HEK293 (cell line): ENCODE results near the gene DDIT4L.

Experiments used
- CTCF ChIA-PET: fragments of 350-600 bp; formaldehyde crosslinking; extraction: SDS; loops from one replicate; lab custom pipeline; 2021; ENCODE audit warnings: antibody characterized with exemption; lab: Yijun Ruan, JAX
- POLR2A ChIA-PET: fragments of 300-600 bp; formaldehyde crosslinking; extraction: SDS; loops from one replicate; lab custom pipeline; 2020; ENCODE audit warnings: antibody characterized with exemption, inconsistent platforms; lab: Yijun Ruan, JAX
- H3K27ac ChIP-seq: fragments of 200-500 bp; sonication (Bioruptor generic); 2 replicates; pipeline ENCODE4 v1.5.1; 2014; ENCODE audit warnings: low read depth, low read length, control low read depth, inconsistent platforms; ENCODE audit errors: extremely low read depth
- H3K36me3 ChIP-seq, 2 experiments: fragments of 200-500 bp in 1 of 2; sonication (Bioruptor generic) in 1 of 2; 1 replicate in 1 of 2; 2 replicates in 1 of 2; pipeline ENCODE4 v1.5.1; 2014 to 2017; ENCODE audit warnings: inconsistent platforms in 2 of 2, low read length in 2 of 2; ENCODE audit not compliant: control insufficient read depth in 2 of 2, insufficient read depth in 1 of 2
- H3K4me1 ChIP-seq: fragments of 200-500 bp; sonication (Bioruptor generic); 2 replicates; pipeline ENCODE4 v1.5.1; 2014; ENCODE audit warnings: mild to moderate bottlenecking, low read length, inconsistent platforms; ENCODE audit not compliant: control insufficient read depth, insufficient read depth
- H3K4me3 ChIP-seq: 2 replicates; pipeline ENCODE4 v1.5.1; 2011; ENCODE audit warnings: low read depth, mild to moderate bottlenecking, control low read depth, low read length, moderate library complexity
- H3K9me3 ChIP-seq: fragments of 200-500 bp; sonication (Bioruptor generic); 2 replicates; pipeline ENCODE4 v1.5.1; 2014; ENCODE audit warnings: low read depth, low read length, inconsistent platforms; ENCODE audit not compliant: control insufficient read depth, insufficient read depth
- HOXD13 ChIP-seq: sonication (generic); formaldehyde crosslinking; IDR thresholded peaks from 2 replicates; pipeline ENCODE4 v1.8.0; 2022; ENCODE audit warnings: missing genetic modification reagents, borderline replicate concordance
- KLF17 ChIP-seq: fragments of 450-650 bp; formaldehyde crosslinking; IDR thresholded peaks from 2 replicates; pipeline ENCODE4 v1.5.1; 2016; ENCODE audit warnings: missing biosample characterization, missing genetic modification characterization
- ZNF112 ChIP-seq: fragments of 450-650 bp; formaldehyde crosslinking; IDR thresholded peaks from 2 replicates; pipeline ENCODE4 v1.5.0; 2017; ENCODE audit warnings: missing biosample characterization, missing genetic modification characterization
- ZNF354C ChIP-seq: fragments of 450-650 bp; formaldehyde crosslinking; IDR thresholded peaks from 2 replicates; pipeline ENCODE4 v1.5.1; 2016; ENCODE audit warnings: missing biosample characterization, missing genetic modification characterization, low read depth, borderline replicate concordance
- ZNF362 ChIP-seq: fragments of 450-650 bp; formaldehyde crosslinking; IDR thresholded peaks from 2 replicates; pipeline ENCODE4 v1.5.1; 2016; ENCODE audit warnings: missing biosample characterization, missing genetic modification characterization
- ZNF433 ChIP-seq: fragments of 450-650 bp; formaldehyde crosslinking; IDR thresholded peaks from 2 replicates; pipeline ENCODE4 v1.5.1; 2016; ENCODE audit warnings: missing biosample characterization, missing genetic modification characterization, low read depth
- ZNF521 ChIP-seq: fragments of 450-650 bp; formaldehyde crosslinking; IDR thresholded peaks from 2 replicates; pipeline ENCODE4 v1.5.1; 2017; ENCODE audit warnings: missing biosample characterization, mild to moderate bottlenecking, missing genetic modification characterization
- ZNF792 ChIP-seq: fragments of 450-650 bp; formaldehyde crosslinking; IDR thresholded peaks from 2 replicates; pipeline ENCODE4 v1.5.1; 2016; ENCODE audit warnings: missing biosample characterization, missing genetic modification characterization
- ZSCAN16 ChIP-seq: fragments of 450-650 bp; formaldehyde crosslinking; IDR thresholded peaks from 2 replicates; pipeline ENCODE4 v1.5.1; 2016; ENCODE audit warnings: missing biosample characterization, missing genetic modification characterization
- TF ChIP-seq, protein P1 (sequence below): fragments of 450-650 bp; formaldehyde crosslinking; conservative IDR thresholded peaks from 2 replicates; pipeline ENCODE4 v1.5.1; 2016; ENCODE audit warnings: low read depth, missing biosample characterization, missing genetic modification characterization
- TF ChIP-seq, protein P2 (sequence below): fragments of 450-650 bp; formaldehyde crosslinking; IDR thresholded peaks from 2 replicates; pipeline ENCODE4 v1.5.1; 2016; ENCODE audit warnings: missing biosample characterization, missing genetic modification characterization

DDIT4L gene

DNA sequence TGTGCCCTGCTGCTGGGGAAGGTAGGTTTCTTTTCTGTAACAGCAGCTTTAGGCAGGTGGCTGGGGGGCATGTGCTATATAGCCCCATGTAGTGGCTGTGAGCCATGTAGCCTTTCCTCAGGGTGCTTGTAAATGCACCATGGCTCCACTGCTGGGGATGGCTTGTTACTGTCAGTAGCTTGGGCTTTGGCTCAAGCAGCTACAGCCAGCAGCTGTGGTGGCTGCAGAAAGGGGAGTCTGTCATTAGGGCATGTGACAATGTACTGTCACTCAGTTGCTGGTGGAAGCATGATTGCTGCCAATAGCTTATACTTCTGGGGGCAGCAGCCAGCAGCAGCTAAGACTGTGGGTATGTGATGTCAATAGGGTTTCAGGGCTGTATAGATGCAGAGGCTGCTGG is 33.9 kb upstream of the DDIT4L start:
- Histone ChIP-seq H3K4me3 (no peak overlapping the region), H3K36me3 (no peaks in the 10 kb centered on the region), H3K9me3 (no peaks in the 10 kb centered on the region), H3K27ac (no peak overlapping the region), H3K4me1 (no peaks in the 10 kb centered on the region)
- ChIA-PET POLR2A (no interaction called here), CTCF (no interaction called here)
- no peak for TF ChIP-seq HOXD13
- TF ChIP-seq ZNF112 (tag by site-specific recombination) = no peak
- no peak for TF ChIP-seq ZNF433 (tag by site-specific recombination)
- TF ChIP-seq ZNF354C = no peak
- TF ChIP-seq, protein P1, sequence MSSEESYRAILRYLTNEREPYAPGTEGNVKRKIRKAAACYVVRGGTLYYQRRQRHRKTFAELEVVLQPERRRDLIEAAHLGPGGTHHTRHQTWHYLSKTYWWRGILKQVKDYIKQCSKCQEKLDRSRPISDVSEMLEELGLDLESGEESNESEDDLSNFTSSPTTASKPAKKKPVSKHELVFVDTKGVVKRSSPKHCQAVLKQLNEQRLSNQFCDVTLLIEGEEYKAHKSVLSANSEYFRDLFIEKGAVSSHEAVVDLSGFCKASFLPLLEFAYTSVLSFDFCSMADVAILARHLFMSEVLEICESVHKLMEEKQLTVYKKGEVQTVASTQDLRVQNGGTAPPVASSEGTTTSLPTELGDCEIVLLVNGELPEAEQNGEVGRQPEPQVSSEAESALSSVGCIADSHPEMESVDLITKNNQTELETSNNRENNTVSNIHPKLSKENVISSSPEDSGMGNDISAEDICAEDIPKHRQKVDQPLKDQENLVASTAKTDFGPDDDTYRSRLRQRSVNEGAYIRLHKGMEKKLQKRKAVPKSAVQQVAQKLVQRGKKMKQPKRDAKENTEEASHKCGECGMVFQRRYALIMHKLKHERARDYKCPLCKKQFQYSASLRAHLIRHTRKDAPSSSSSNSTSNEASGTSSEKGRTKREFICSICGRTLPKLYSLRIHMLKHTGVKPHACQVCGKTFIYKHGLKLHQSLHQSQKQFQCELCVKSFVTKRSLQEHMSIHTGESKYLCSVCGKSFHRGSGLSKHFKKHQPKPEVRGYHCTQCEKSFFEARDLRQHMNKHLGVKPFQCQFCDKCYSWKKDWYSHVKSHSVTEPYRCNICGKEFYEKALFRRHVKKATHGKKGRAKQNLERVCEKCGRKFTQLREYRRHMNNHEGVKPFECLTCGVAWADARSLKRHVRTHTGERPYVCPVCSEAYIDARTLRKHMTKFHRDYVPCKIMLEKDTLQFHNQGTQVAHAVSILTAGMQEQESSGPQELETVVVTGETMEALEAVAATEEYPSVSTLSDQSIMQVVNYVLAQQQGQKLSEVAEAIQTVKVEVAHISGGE (tag by site-specific recombination) = no peak
- TF ChIP-seq ZNF792 (tag by site-specific recombination) = no peak
- no peak for TF ChIP-seq ZNF521

DNA sequence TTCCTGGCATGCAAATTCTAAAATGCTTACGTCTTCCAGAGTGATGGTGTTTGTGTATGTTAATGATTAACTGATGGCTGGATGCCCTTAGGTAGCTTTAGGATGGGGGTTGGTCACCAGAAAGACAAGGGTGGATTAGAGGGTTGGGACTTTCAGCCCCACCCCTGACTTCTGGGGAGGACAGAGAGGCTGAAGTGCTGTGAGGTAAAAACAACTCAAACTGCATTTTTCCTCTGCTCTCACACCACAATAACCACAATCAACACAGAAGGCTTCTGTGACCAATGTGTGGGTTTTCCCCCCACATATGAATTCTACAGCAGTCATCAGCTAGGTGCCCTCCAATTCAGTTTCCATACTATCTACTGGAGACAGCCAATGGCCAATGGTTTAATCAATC is 18.7 kb upstream of the DDIT4L start:
- POLR2A ChIA-PET = no interaction called here
- Histone ChIP-seq H3K4me3 (no peak overlapping the region), H3K4me1 (no peaks in the 10 kb centered on the region), H3K9me3 (no peaks in the 10 kb centered on the region), H3K27ac (no peak overlapping the region), H3K36me3 (no peaks in the 10 kb centered on the region)
- CTCF ChIA-PET = no interaction called here
- TF ChIP-seq KLF17 (tag by site-specific recombination) (no peak), ZNF362 (tag by site-specific recombination) (no peak), ZSCAN16 (no peak)
- TF ChIP-seq, protein P2, sequence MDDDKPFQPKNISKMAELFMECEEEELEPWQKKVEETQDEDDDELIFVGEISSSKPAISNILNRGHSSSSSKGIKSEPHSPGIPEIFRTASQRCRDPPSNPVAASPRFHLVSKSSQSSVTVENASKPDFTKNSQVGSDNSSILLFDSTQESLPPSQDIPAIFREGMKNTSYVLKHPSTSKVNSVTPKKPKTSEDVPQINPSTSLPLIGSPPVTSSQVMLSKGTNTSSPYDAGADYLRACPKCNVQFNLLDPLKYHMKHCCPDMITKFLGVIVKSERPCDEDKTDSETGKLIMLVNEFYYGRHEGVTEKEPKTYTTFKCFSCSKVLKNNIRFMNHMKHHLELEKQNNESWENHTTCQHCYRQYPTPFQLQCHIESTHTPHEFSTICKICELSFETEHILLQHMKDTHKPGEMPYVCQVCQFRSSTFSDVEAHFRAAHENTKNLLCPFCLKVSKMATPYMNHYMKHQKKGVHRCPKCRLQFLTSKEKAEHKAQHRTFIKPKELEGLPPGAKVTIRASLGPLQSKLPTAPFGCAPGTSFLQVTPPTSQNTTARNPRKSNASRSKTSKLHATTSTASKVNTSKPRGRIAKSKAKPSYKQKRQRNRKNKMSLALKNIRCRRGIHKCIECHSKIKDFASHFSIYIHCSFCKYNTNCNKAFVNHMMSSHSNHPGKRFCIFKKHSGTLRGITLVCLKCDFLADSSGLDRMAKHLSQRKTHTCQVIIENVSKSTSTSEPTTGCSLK (tag by site-specific recombination) = no peak
- TF ChIP-seq, protein P1 (tag by site-specific recombination) = no peak
